K562 (cell line): ENCODE data around the gene PTPRO. TPM values are rescaled to one million over a fixed set of nuclear protein-coding genes. Genes with fewer than 3 reads are reported as not detected.
"Not testable (repeated sequence)": the region's sequence is repeated elsewhere in the genome, so short reads cannot be mapped to it uniquely, and the experiment has no call there.

Experiments
- ATAC-seq: fragments of 200-7000 bp; cut with Tn5 transposase; 3 replicates; pipeline ENCODE4 v1.9.1; 2020; ENCODE audit warnings: moderate library complexity
- BruUV-seq: library from RNA; stranded (reverse); fragments of 400-500 nt; replicated peaks from 2 replicates; lab custom pipeline; 2021; lab: Mats Ljungman, UMichigan
- CTCF ChIA-PET: fragments of 300-600 bp; formaldehyde crosslinking; extraction: SDS; loops from one replicate; lab custom pipeline; 2021; ENCODE audit warnings: low intra/inter-chr PET ratio; lab: Yijun Ruan, JAX
- POLR2A ChIA-PET: fragments of 300-600, 350-650 bp; sonication (Branson Sonifier 250); formaldehyde crosslinking; extraction: SDS; loops from one replicate; lab custom pipeline; 2021; ENCODE audit warnings: antibody characterized with exemption, inconsistent platforms; lab: Yijun Ruan, JAX
- DNase-seq, 4 experiments: peaks; one replicate each; pipeline versions ENCODE4 v3.0.0 to v3.0.0-alpha.2; 2011 to 2018; ENCODE audit warnings: low spot score in 3 of 4, mixed read lengths in 3 of 4; ENCODE audit errors: extremely low read depth in 1 of 4
- FAIRE-seq: peaks from 2 replicates; lab custom pipeline; 2011; peaks lifted over from hg19 to GRCh38; lab: Jason Lieb, UNC
- H2AFZ ChIP-seq: 2 replicates; pipeline ENCODE4 v1.6.0; 2011; ENCODE audit warnings: low read depth, low read length, control low read depth, inconsistent platforms
- H3K27ac ChIP-seq: fragments of 200-600 bp; 3 replicates; pipeline ENCODE4 v1.8.0; 2011; ENCODE audit warnings: low read depth, mild to moderate bottlenecking, control low read depth, inconsistent platforms, low read length, moderate library complexity, mixed read lengths; ENCODE audit errors: extremely low read depth
- H3K27me3 ChIP-seq, 2 experiments: fragments of 300-600 bp in 1 of 2; 2 replicates in 1 of 2; 3 replicates in 1 of 2; pipeline versions ENCODE4 v1.6.0 to v1.8.0; 2011; ENCODE audit warnings: inconsistent platforms in 2 of 2, low read length in 2 of 2, mild to moderate bottlenecking in 1 of 2, mixed read lengths in 1 of 2, moderate library complexity in 1 of 2; ENCODE audit not compliant: control insufficient read depth in 2 of 2, insufficient read depth in 2 of 2
- H3K36me3 ChIP-seq: fragments of 300-600 bp; 3 replicates; pipeline ENCODE4 v1.8.0; 2011; ENCODE audit warnings: mild to moderate bottlenecking, low read length, inconsistent platforms; ENCODE audit not compliant: control insufficient read depth, insufficient read depth
- H3K4me1 ChIP-seq, 2 experiments: fragments of 200-600 bp in 1 of 2; replicated peaks in 1 of 2; 2 replicates in 1 of 2; 3 replicates in 1 of 2; pipeline versions ENCODE4 v1.5.1 to v1.8.0; 2011; ENCODE audit warnings: inconsistent platforms in 2 of 2, low read length in 2 of 2, mild to moderate bottlenecking in 1 of 2, mixed read lengths in 1 of 2, moderate library complexity in 1 of 2; ENCODE audit not compliant: control insufficient read depth in 2 of 2, insufficient read depth in 2 of 2
- H3K4me2 ChIP-seq: 2 replicates; pipeline ENCODE4 v1.6.1; 2011; ENCODE audit warnings: low read length, control low read depth, inconsistent platforms, mixed read lengths; ENCODE audit not compliant: insufficient read depth
- H3K4me3 ChIP-seq: fragments of 200-600 bp; sonication (generic), shearing (Covaris generic); 2 replicates; pipeline ENCODE4 v1.5.1; 2016; ENCODE audit warnings: control low read depth, inconsistent platforms
- H3K79me2 ChIP-seq: fragments of 200-600 bp; 3 replicates; pipeline ENCODE4 v1.8.0; 2011; ENCODE audit warnings: low read length, inconsistent platforms; ENCODE audit not compliant: control insufficient read depth, insufficient read depth
- H3K9ac ChIP-seq, 2 experiments: 2 replicates each; pipeline versions ENCODE4 v1.6.0 to v1.6.1; 2011; ENCODE audit warnings: low read depth in 2 of 2, low read length in 2 of 2, control low read depth in 1 of 2, inconsistent platforms in 1 of 2, mild to moderate bottlenecking in 1 of 2, mixed read lengths in 1 of 2; ENCODE audit not compliant: insufficient read depth in 1 of 2
- H3K9me1 ChIP-seq: one replicate; pipeline ENCODE4 v1.6.0; 2011; ENCODE audit warnings: inconsistent platforms, mild to moderate bottlenecking, low read length, moderate library complexity; ENCODE audit not compliant: control insufficient read depth, insufficient read depth
- H3K9me3 ChIP-seq: replicated peaks from 2 replicates; pipeline ENCODE4 v1.5.1; 2011; ENCODE audit warnings: low read depth, low read length, inconsistent platforms; ENCODE audit not compliant: control insufficient read depth, insufficient read depth
- H4K20me1 ChIP-seq: replicated peaks from 2 replicates; pipeline ENCODE4 v1.6.1; 2011; ENCODE audit warnings: low read length, inconsistent platforms, mixed read lengths; ENCODE audit not compliant: control insufficient read depth, insufficient read depth
- BRCA1 ChIP-seq, 2 experiments: fragments of 450-650 bp in 1 of 2; sonication (generic) in 1 of 2; formaldehyde crosslinking in 1 of 2; IDR thresholded peaks; 2 replicates each; pipeline versions ENCODE4 v1.5.0 to v1.6.1; 2017 to 2020; ENCODE audit warnings: mild to moderate bottlenecking in 1 of 2, missing genetic modification reagents in 1 of 2
- FOSL1 ChIP-seq: fragments of 200-800 bp; sonication (Bioruptor generic); conservative IDR thresholded peaks from 2 replicates; pipeline ENCODE4 v1.6.1; 2016; ENCODE audit warnings: missing genetic modification characterization, missing compliant biosample characterization
- MBD1 ChIP-seq: fragments of 250-450 bp; sonication (Bioruptor Pico); IDR thresholded peaks from 2 replicates; pipeline ENCODE4 v1.8.0; 2022; ENCODE audit warnings: inconsistent platforms
- ZNF143 ChIP-seq: sonication (generic); formaldehyde crosslinking; IDR thresholded peaks from 2 replicates; pipeline ENCODE4 v1.9.0; 2022; ENCODE audit warnings: mild to moderate bottlenecking, missing genetic modification reagents
- ZNF384 ChIP-seq: IDR thresholded peaks from 2 replicates; pipeline ENCODE4 v1.6.1; 2012; ENCODE audit warnings: low read depth, low read length, improper control_type of control experiment
- WGBS: fragments of 100-300 bp; shearing (Covaris generic); methylation state at CpG from one replicate; pipeline ENCODE4 v1.1.6; 2016; ENCODE audit warnings: low coverage, mixed read lengths; ENCODE audit not compliant: insufficient coverage; ENCODE audit errors: missing lambda C conversion rate; 5-methylcytosine and 5-hydroxymethylcytosine counted together
- in situ Hi-C: fragments of 300-500 bp; cut with MboI; formaldehyde crosslinking; loops from 4 replicates; pipeline ENCODE4 v1.15.0; 2018; ENCODE audit warnings: inconsistent platforms, mixed read lengths
- intact Hi-C: fragments of 100-400 bp; cut with micrococcal nuclease; formaldehyde crosslinking; loops from 2 replicates; pipeline ENCODE4 v1.14.2; 2022
- polyA plus RNA-seq, 8 experiments: library from polyadenylated mRNA; depleted of rRNA in 4 of 8; stranded (reverse) in 5 of 8; unstranded in 3 of 8; fragments of >200 nt; fragmentation: Nextera tagmentation in 2 of 8; fragmentation: Illumina TruSeq in 1 of 8; extraction: Ambion mirVana in 2 of 8; extraction: Trizol in 1 of 8; gene quantifications; 2 replicates each; pipeline versions ENCODE4 v1.2.1 to v1.2.3, GENCODE V29; 2011 to 2014; ENCODE audit warnings: inconsistent platforms in 1 of 8, missing spikeins in 1 of 8
- total RNA-seq, 7 experiments: library from RNA; depleted of rRNA in 6 of 7; stranded (reverse); fragments of >200 nt in 6 of 7; fragmentation: Illumina TruSeq in 2 of 7; extraction: Trizol in 2 of 7; gene quantifications; 2 replicates each; pipeline versions ENCODE4 v1.2.1 to v1.2.3, GENCODE V29; 2011 to 2021; ENCODE audit warnings: low replicate concordance in 1 of 7
- TF ChIP-seq, protein P1 (sequence below): sonication (generic); formaldehyde crosslinking; IDR thresholded peaks from 2 replicates; pipeline ENCODE4 v1.5.0; 2020; ENCODE audit warnings: missing genetic modification reagents

PTPRO gene
- total and polyA plus RNA-seq, 9 of the 15 experiments (the other 6 are each of a cell fraction or from before 2014, with no cell fraction given), result 0.22 TPM; not detected in 8

- CTCF ChIA-PET, result no interaction called here
- no TSS peak for BruUV-seq
- no peaks in the 10 kb centered on the region for H3K4me1 ChIP-seq
- no peaks in the 10 kb centered on the region for H4K20me1 ChIP-seq
- intact Hi-C loops, result no loop called here
- in situ Hi-C loops, result no loop called here
- H3K9me1 ChIP-seq, result no peaks in the 10 kb centered on the region
- no peak overlapping the region for H3K27ac ChIP-seq
- H3K79me2 ChIP-seq, result no peaks in the 10 kb centered on the region
- H3K4me3 ChIP-seq, result no peak overlapping the region
- WGBS, result 13% methylated on average over 1 of the region's 1 CpG
- H3K9me3 ChIP-seq, result no peaks in the 10 kb centered on the region
- no peaks in the 10 kb centered on the region for H3K27me3 ChIP-seq
- DNase-seq, result no peak
- no peak overlapping the region for H3K9ac ChIP-seq
- H3K4me2 ChIP-seq, result no peak overlapping the region
- no peak for FAIRE-seq
- TF ChIP-seq ZNF384, result no peak
- TF ChIP-seq ZNF143, result no peak
- no peak for TF ChIP-seq MBD1 (CRISPR knock-in tag)
- TF ChIP-seq, protein P1, sequence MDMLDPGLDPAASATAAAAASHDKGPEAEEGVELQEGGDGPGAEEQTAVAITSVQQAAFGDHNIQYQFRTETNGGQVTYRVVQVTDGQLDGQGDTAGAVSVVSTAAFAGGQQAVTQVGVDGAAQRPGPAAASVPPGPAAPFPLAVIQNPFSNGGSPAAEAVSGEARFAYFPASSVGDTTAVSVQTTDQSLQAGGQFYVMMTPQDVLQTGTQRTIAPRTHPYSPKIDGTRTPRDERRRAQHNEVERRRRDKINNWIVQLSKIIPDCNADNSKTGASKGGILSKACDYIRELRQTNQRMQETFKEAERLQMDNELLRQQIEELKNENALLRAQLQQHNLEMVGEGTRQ, result no peak
- no peak for TF ChIP-seq FOSL1 (tag)
- TF ChIP-seq BRCA1 (IDR thresholded peaks at IDR 0.05), result no peak
- no peak for TF ChIP-seq BRCA1 (CRISPR knock-in tag; IDR thresholded peaks at IDR 0.05)
- H3K36me3 ChIP-seq, result no peaks in the 10 kb centered on the region
- ATAC-seq, result no peak
- H2AFZ ChIP-seq, result no peak overlapping the region
- POLR2A ChIA-PET, result no interaction called here
Observed at GRCh38 chr12:15613981-15614380, 291.7 kb downstream of the PTPRO start.

GRCh38 chr12:15616495-15616894, 294.2 kb downstream of the PTPRO start:
- H3K27ac ChIP-seq, H3K9me1 ChIP-seq, ATAC-seq, DNase-seq, H3K4me1 ChIP-seq, H3K27me3 ChIP-seq, in situ Hi-C loops, H4K20me1 ChIP-seq, H2AFZ ChIP-seq, BruUV-seq, H3K36me3 ChIP-seq, H3K4me2 ChIP-seq, intact Hi-C loops, H3K9me3 ChIP-seq, H3K4me3 ChIP-seq, H3K79me2 ChIP-seq, H3K9ac ChIP-seq, CTCF ChIA-PET, FAIRE-seq: not testable (repeated sequence)
- 6% methylated on average over 8 of the region's 8 CpGs for WGBS
- POLR2A ChIA-PET, result interaction anchor here (0.6 kb wide), 1 partner anchor 25 kb away, joined by 3 read pairs; no protein-coding TSS in a partner anchor
